Kidney (tissue), 14 donors: ENCODE data around the gene JMJD1C. TPM values are rescaled to one million over a fixed set of nuclear protein-coding genes. Genes with fewer than 3 reads are reported as not detected.

Experiments
- DNase-seq, 5 donors: peaks; one replicate each; pipeline ENCODE4 v3.0.0-alpha.2; 2013 to 2020
- FAIRE-seq: peaks from 2 replicates; lab custom pipeline; 2012; peaks lifted over from hg19 to GRCh38; lab: Jason Lieb, UNC
- H3K27ac ChIP-seq, 2 donors: one replicate each; pipeline ENCODE4 v1.7.0; 2013; ENCODE audit warnings: low read depth in 2 of 2, low read length in 2 of 2, inconsistent platforms in 1 of 2
- H3K27me3 ChIP-seq: one replicate; pipeline ENCODE4 v1.7.1; 2013; ENCODE audit warnings: low read length, inconsistent platforms; ENCODE audit not compliant: control insufficient read depth, insufficient read depth
- H3K36me3 ChIP-seq, 3 donors: one replicate each; pipeline versions ENCODE4 v1.7.0 to v1.7.1; 2013; ENCODE audit warnings: low read length in 3 of 3, control low read depth in 1 of 3, inconsistent platforms in 1 of 3; ENCODE audit not compliant: insufficient read depth in 3 of 3, control insufficient read depth in 2 of 3
- H3K4me1 ChIP-seq, 3 donors: one replicate each; pipeline versions ENCODE4 v1.7.0 to v1.7.1; 2013; ENCODE audit warnings: low read length in 3 of 3, inconsistent platforms in 1 of 3, low read depth in 1 of 3; ENCODE audit not compliant: control insufficient read depth in 2 of 3, insufficient read depth in 2 of 3
- H3K4me3 ChIP-seq, 3 donors: one replicate each; pipeline versions ENCODE4 v1.7.0 to v1.8.1; 2013; ENCODE audit warnings: low read length in 3 of 3, control low read depth in 1 of 3, inconsistent platforms in 1 of 3
- H3K9ac ChIP-seq, 3 donors: one replicate each; pipeline versions ENCODE4 v1.7.0 to v1.7.1; 2013; ENCODE audit warnings: low read length in 3 of 3, control low read depth in 1 of 3, inconsistent platforms in 1 of 3
- H3K9me3 ChIP-seq, 3 donors: one replicate each; pipeline versions ENCODE4 v1.7.0 to v1.7.1; 2013; ENCODE audit warnings: low read length in 3 of 3, control low read depth in 1 of 3, inconsistent platforms in 1 of 3; ENCODE audit not compliant: control insufficient read depth in 2 of 3, insufficient read depth in 1 of 3
- intact Hi-C: fragments of 100-400 bp; cut with DNase I; formaldehyde crosslinking; loops from one replicate; pipeline ENCODE4 v1.11.1; 2022
- polyA plus RNA-seq: library from polyadenylated mRNA; stranded (reverse); fragments of 350-450 nt; fragmentation: Illumina TruSeq; extraction: RNeasy Lipid Tissue Mini Kit (QIAGEN cat#74804); gene quantifications from one replicate; pipeline ENCODE4 v1.2.3, GENCODE V29; 2014; ENCODE audit warnings: low read depth, low replicate concordance; ENCODE audit not compliant: insufficient read depth
- total RNA-seq: library from RNA; stranded (reverse); fragmentation: NEBNext Ultra II Directional; extraction: Animal tissue kit (Norgen Biotek cat#: 25700); gene quantifications from one replicate; pipeline ENCODE4 v1.2.1, GENCODE V29; 2021
- TF ChIP-seq, protein P1 (sequence below): IDR thresholded peaks from 3 replicates; pipeline ENCODE4 v1.5.1; 2012; ENCODE audit warnings: mild to moderate bottlenecking, moderate library complexity, borderline replicate concordance; ENCODE audit not compliant: insufficient read depth; ENCODE audit errors: extremely low read depth
- donor health status: control.
- donor health status: control.
- donor health status: control.
- donor health status: control.
- donor health status: control.
- donor health status: DM: yes; HTN: yes; CAD: no.
- donor health status: Normal renal cell carcinoma (clear cell type).

Gene JMJD1C
- total and polyA plus RNA-seq, 2 donors from 2014 or later = 18.9 to 92.9 TPM

DNA sequence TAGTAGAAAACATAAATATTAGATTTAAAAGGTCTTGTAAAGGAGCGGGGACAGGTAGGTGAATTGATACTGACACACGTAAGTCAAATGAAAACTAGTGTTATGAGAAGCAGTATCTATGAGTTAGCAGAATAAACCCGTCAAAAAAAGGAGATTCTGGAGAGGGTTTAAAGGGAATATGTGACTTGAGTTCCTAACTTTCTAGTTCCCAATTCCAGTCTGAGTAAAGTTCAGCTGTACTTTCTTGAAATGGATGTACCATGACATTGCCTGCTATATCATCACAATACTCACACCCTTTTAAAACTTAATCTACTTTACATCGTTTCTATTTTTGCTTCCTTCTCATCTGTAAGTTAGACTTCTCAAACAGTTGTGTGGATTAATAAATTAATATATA is 210.5 kb downstream of the JMJD1C start:
- no peak overlapping the region for H3K4me3 ChIP-seq
- intact Hi-C loops = no loop called here
- H3K9ac ChIP-seq = no peak overlapping the region
- no peaks in the 10 kb centered on the region for H3K9me3 ChIP-seq
- DNase-seq (no peak), FAIRE-seq (no peak)
- H3K4me1 ChIP-seq = peaks cover 2 to 37% (median 3%) of the 10 kb centered on the region in 3 donors
- H3K27ac ChIP-seq = no peak overlapping the region
- no peaks in the 10 kb centered on the region for H3K36me3 ChIP-seq
- H3K27me3 ChIP-seq = no peaks in the 10 kb centered on the region
- TF ChIP-seq, protein P1, sequence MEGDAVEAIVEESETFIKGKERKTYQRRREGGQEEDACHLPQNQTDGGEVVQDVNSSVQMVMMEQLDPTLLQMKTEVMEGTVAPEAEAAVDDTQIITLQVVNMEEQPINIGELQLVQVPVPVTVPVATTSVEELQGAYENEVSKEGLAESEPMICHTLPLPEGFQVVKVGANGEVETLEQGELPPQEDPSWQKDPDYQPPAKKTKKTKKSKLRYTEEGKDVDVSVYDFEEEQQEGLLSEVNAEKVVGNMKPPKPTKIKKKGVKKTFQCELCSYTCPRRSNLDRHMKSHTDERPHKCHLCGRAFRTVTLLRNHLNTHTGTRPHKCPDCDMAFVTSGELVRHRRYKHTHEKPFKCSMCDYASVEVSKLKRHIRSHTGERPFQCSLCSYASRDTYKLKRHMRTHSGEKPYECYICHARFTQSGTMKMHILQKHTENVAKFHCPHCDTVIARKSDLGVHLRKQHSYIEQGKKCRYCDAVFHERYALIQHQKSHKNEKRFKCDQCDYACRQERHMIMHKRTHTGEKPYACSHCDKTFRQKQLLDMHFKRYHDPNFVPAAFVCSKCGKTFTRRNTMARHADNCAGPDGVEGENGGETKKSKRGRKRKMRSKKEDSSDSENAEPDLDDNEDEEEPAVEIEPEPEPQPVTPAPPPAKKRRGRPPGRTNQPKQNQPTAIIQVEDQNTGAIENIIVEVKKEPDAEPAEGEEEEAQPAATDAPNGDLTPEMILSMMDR = no peak

- TF ChIP-seq, protein P1 = no peak
- Histone ChIP-seq H3K36me3 (no peaks in the 10 kb centered on the region), H3K4me3 (no peak overlapping the region), H3K27ac (no peak overlapping the region), H3K9me3 (no peaks in the 10 kb centered on the region), H3K27me3 (no peaks in the 10 kb centered on the region), H3K4me1 (peaks cover 0 to 20% (median 3%) of the 10 kb centered on the region in 3 donors), H3K9ac (no peak overlapping the region)
- DNase-seq = no peak
- intact Hi-C loops = no loop called here
- no peak for FAIRE-seq
Measured at GRCh38 chr10:63253040-63253439, 212.7 kb downstream of the JMJD1C start.

DNA sequence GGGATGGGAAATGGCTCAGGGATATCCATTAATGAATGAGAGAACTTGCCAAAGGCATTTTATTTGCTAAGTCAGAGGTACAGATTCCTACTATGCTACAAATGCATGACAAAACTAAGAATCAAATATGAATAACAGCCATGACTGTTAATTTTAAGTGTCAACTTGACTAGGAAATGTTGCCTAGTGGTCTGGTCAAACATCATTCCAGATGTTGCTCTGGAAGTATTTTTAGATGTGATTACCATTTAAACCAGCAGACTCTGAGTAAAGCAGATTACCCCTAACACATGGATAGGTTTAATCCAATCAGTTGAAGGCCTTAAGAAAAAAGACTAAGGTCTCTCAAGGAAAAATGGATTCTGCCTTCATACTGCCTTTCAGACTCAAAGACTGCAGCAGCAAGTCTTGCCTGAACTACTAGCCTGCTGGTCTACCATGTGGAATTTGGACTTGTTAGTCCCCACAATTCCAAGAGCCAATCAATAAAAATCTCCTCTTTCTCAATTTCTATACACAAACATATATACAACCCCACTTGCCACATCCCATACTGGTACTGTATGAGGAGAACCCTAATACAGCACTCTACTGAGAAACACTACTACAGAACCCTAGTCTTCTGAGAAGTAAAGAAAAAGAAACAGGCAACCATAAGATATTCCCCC is 213.5 kb downstream of the JMJD1C start:
- H3K36me3 ChIP-seq = no peaks in the 10 kb centered on the region
- no peak overlapping the region for H3K27ac ChIP-seq
- no peak overlapping the region for H3K4me3 ChIP-seq
- TF ChIP-seq, protein P1 = no peak
- no peak for FAIRE-seq
- peaks cover 0 to 18% (median 3%) of the 10 kb centered on the region in 3 donors for H3K4me1 ChIP-seq
- no peaks in the 10 kb centered on the region for H3K27me3 ChIP-seq
- no peak overlapping the region for H3K9ac ChIP-seq
- intact Hi-C loops = no loop called here
- no peaks in the 10 kb centered on the region for H3K9me3 ChIP-seq
- DNase-seq = no peak

- no peaks in the 10 kb centered on the region for H3K36me3 ChIP-seq
- no peak for FAIRE-seq
- H3K27me3 ChIP-seq = no peaks in the 10 kb centered on the region
- peaks cover 0 to 8% (median 0%) of the 10 kb centered on the region in 3 donors for H3K4me1 ChIP-seq
- TF ChIP-seq, protein P1 = no peak
- no peaks in the 10 kb centered on the region for H3K9me3 ChIP-seq
- H3K27ac ChIP-seq = no peak overlapping the region
- intact Hi-C loops = no loop called here
- DNase-seq = no peak
- no peak overlapping the region for H3K4me3 ChIP-seq
- no peak overlapping the region for H3K9ac ChIP-seq
Measured at GRCh38 chr10:63250032-63250431, 215.7 kb downstream of the JMJD1C start.
